Measurements from ENCODE around the gene PAGE1.
"Not testable (repeated sequence)": the region's sequence is repeated elsewhere in the genome, so short reads cannot be mapped to it uniquely, and the experiment has no call there.

Gene PAGE1

GRCh38 chrX:49695276-49696180 is at the start of gene PAGE1:
TSS of gene PAGE1 (minus strand) at chrX:49695984. CDS start at chrX:49694770, 1,214 bp downstream.
- H3K9me3 ChIP-seq (replicated peaks; ENCODE audit: insufficient read depth, low read length): no peaks in the 10 kb centered on the region
- TF ChIP-seq EZH2 (optimal IDR thresholded peaks at IDR 0.05; ENCODE audit: low read depth, low read length): no peak
- TF ChIP-seq EZH2phosphoT487 (IDR thresholded peaks at IDR 0.05; ENCODE audit: low read length): no peak
- TF ChIP-seq CTCF (IDR thresholded peaks at IDR 0.05; ENCODE audit: low read length): no peak

DNA sequence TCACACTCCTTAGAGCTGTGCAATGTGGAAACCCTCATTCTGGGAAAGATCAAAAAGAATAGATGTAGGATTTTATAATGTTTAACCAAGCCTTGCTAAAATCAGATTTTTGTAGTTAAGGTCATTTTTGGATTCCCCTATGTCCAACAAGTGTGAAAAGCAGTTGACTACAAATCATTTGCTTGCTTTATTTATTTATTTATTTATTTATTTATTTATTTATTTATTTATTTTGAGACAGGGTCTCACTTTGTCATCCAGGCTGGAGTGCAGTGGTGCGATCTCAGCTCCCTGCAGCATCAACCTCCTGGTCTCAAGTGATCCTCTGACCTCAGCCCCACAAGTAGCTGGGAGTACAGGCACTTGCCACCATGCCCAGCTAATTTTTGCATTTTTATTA is 45.7 kb upstream of the PAGE1 start:
- H3K4me3 ChIP-seq (ENCODE audit: low read length); H3K36me3 ChIP-seq (replicated peaks; ENCODE audit: insufficient read depth, low read length); H3F3A ChIP-seq (ENCODE audit: insufficient read depth, low read length); H3K27ac ChIP-seq (ENCODE audit: low read length); H3K9me3 ChIP-seq (replicated peaks; ENCODE audit: insufficient read depth, low read length); H3K79me2 ChIP-seq (ENCODE audit: low read length); H2AFZ ChIP-seq (ENCODE audit: low read length); H3K9ac ChIP-seq (ENCODE audit: low read length); H3K4me1 ChIP-seq (ENCODE audit: low read length); DNase-seq; H3K27me3 ChIP-seq (replicated peaks; ENCODE audit: insufficient read depth, low read length); H3K9me2 ChIP-seq (replicated peaks; ENCODE audit: insufficient read depth, low read length); H4K20me1 ChIP-seq (ENCODE audit: insufficient read depth, low read length); H3K4me2 ChIP-seq (ENCODE audit: low read depth, low read length): not testable (repeated sequence)

More at GRCh38 chrX:49695276-49696180, at the start of gene PAGE1:
- no peaks in the 10 kb centered on the region for H3K79me2 ChIP-seq (ENCODE audit: low read length)
- H3K9me2 ChIP-seq (replicated peaks; ENCODE audit: insufficient read depth, low read length): no peaks in the 10 kb centered on the region
- no peaks in the 10 kb centered on the region for H3K27me3 ChIP-seq (replicated peaks; ENCODE audit: insufficient read depth, low read length)
- H3K4me2 ChIP-seq (ENCODE audit: low read depth, low read length): no peak within 1 kb of the TSS
- no peaks in the 10 kb centered on the region for H4K20me1 ChIP-seq (ENCODE audit: insufficient read depth, low read length)
- DNase-seq: no peak
- no peaks in the 10 kb centered on the region for H3F3A ChIP-seq (ENCODE audit: insufficient read depth, low read length)
- H2AFZ ChIP-seq (ENCODE audit: low read length): no peak within 1 kb of the TSS
- no peak within 1 kb of the TSS for H3K9ac ChIP-seq (ENCODE audit: low read length)
- no peaks in the 10 kb centered on the region for H3K4me1 ChIP-seq (ENCODE audit: low read length)
- no peak within 1 kb of the TSS for H3K27ac ChIP-seq (ENCODE audit: low read length)
- H3K36me3 ChIP-seq (replicated peaks; ENCODE audit: insufficient read depth, low read length): no peaks in the 10 kb centered on the region
- H3K4me3 ChIP-seq (ENCODE audit: low read length): no peak within 1 kb of the TSS

- Histone ChIP-seq H3K9me3 (replicated peaks; ENCODE audit: insufficient read depth, low read length) (no peaks in the 10 kb centered on the region), H3K36me3 (replicated peaks; ENCODE audit: insufficient read depth, low read length) (no peaks in the 10 kb centered on the region), H3K9me2 (replicated peaks; ENCODE audit: insufficient read depth, low read length) (no peaks in the 10 kb centered on the region), H3F3A (ENCODE audit: insufficient read depth, low read length) (no peaks in the 10 kb centered on the region), H3K9ac (ENCODE audit: low read length) (no peak overlapping the region), H3K79me2 (ENCODE audit: low read length) (no peaks in the 10 kb centered on the region), H3K27me3 (replicated peaks; ENCODE audit: insufficient read depth, low read length) (no peaks in the 10 kb centered on the region), H3K4me2 (ENCODE audit: low read depth, low read length) (no peak overlapping the region), H2AFZ (ENCODE audit: low read length) (no peak overlapping the region), H3K4me3 (ENCODE audit: low read length) (no peak overlapping the region), H3K4me1 (ENCODE audit: low read length) (no peaks in the 10 kb centered on the region), H4K20me1 (ENCODE audit: insufficient read depth, low read length) (no peaks in the 10 kb centered on the region), H3K27ac (ENCODE audit: low read length) (no peak overlapping the region)
- DNase-seq: no peak
- TF ChIP-seq EZH2 (optimal IDR thresholded peaks at IDR 0.05; ENCODE audit: low read depth, low read length) (no peak), EZH2phosphoT487 (IDR thresholded peaks at IDR 0.05; ENCODE audit: low read length) (no peak), CTCF (IDR thresholded peaks at IDR 0.05; ENCODE audit: low read length) (no peak)
These were observed 32.1 kb upstream of the PAGE1 start for GRCh38 chrX:49727847-49728246.

DNA sequence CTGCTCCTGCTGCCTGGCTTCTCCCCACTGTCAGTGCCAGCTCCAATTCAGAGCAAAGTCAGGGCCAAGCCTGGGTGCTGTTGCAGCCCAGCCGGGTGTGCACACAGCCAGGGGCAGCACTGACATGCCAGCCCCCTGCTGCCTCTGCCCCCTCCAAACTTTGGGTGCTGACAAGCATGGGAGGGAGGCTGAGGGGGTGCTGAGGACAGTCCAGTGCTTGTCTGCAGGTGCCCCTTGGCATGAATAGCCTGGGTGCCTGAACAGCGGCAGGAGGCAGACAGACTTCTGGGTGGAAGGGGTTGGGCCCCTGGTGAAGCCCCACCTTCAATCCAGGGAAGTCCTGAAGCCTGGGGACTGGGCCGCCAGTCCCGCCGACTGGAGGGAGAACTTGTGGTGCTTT is 31.2 kb upstream of the PAGE1 start:
- no peak overlapping the region for H3K27ac ChIP-seq (ENCODE audit: low read length)
- no peak for TF ChIP-seq EZH2 (optimal IDR thresholded peaks at IDR 0.05; ENCODE audit: low read depth, low read length)
- no peak for TF ChIP-seq CTCF (IDR thresholded peaks at IDR 0.05; ENCODE audit: low read length)
- no peak for TF ChIP-seq EZH2phosphoT487 (IDR thresholded peaks at IDR 0.05; ENCODE audit: low read length)
- no peaks in the 10 kb centered on the region for H3K36me3 ChIP-seq (replicated peaks; ENCODE audit: insufficient read depth, low read length)
- H3F3A ChIP-seq (ENCODE audit: insufficient read depth, low read length): no peaks in the 10 kb centered on the region
- H4K20me1 ChIP-seq (ENCODE audit: insufficient read depth, low read length): no peaks in the 10 kb centered on the region
- no peaks in the 10 kb centered on the region for H3K9me2 ChIP-seq (replicated peaks; ENCODE audit: insufficient read depth, low read length)
- no peak for DNase-seq
- no peaks in the 10 kb centered on the region for H3K4me1 ChIP-seq (ENCODE audit: low read length)
- no peak overlapping the region for H3K4me2 ChIP-seq (ENCODE audit: low read depth, low read length)
- no peak overlapping the region for H3K9ac ChIP-seq (ENCODE audit: low read length)
- H3K27me3 ChIP-seq (replicated peaks; ENCODE audit: insufficient read depth, low read length): no peaks in the 10 kb centered on the region
- H3K4me3 ChIP-seq (ENCODE audit: low read length): no peak overlapping the region
- H3K9me3 ChIP-seq (replicated peaks; ENCODE audit: insufficient read depth, low read length): no peaks in the 10 kb centered on the region
- no peak overlapping the region for H2AFZ ChIP-seq (ENCODE audit: low read length)
- H3K79me2 ChIP-seq (ENCODE audit: low read length): no peaks in the 10 kb centered on the region
